Epidermal melanocyte (primary cell): ENCODE measurements around the gene CD48.
"Not testable (repeated sequence)": the region's sequence is repeated elsewhere in the genome, so short reads cannot be mapped to it uniquely, and the experiment has no call there.

Experiments used
- DNase-seq: peaks from one replicate; pipeline ENCODE4 v3.0.0; 2011; ENCODE audit warnings: low spot score; ENCODE audit not compliant: insufficient read length

Gene CD48

GRCh38 chr1:160653620-160654016 lies 58.0 kb downstream of the CD48 start:
- no peak for DNase-seq

GRCh38 chr1:160652924-160653619 lies 58.5 kb downstream of the CD48 start:
- no peak for DNase-seq

GRCh38 chr1:160652065-160652641 lies 59.5 kb downstream of the CD48 start:
- DNase-seq, result not testable (repeated sequence)

GRCh38 chr1:160651433-160652064 lies 60.1 kb downstream of the CD48 start:
- no peak for DNase-seq

GRCh38 chr1:160647329-160647720 lies 64.3 kb downstream of the CD48 start:
- no peak for DNase-seq

GRCh38 chr1:160646711-160647328 lies 64.8 kb downstream of the CD48 start, which contains the start of gene SLAMF1:
Gene SLAMF1, minus strand, starts transcription at chr1:160647044. Its CDS starts 99 bp downstream, at chr1:160646945.
- DNase-seq, result no peak

- no peak for DNase-seq
Observed at GRCh38 chr1:160646180-160646579, 65.4 kb downstream of the CD48 start.

GRCh38 chr1:160645386-160646130 lies 66.1 kb downstream of the CD48 start:
- no peak for DNase-seq

GRCh38 chr1:160644399-160644798 lies 67.2 kb downstream of the CD48 start:
- no peak for DNase-seq

- no peak for DNase-seq
Observed at GRCh38 chr1:160643138-160643537, 68.5 kb downstream of the CD48 start.

- no peak for DNase-seq
Observed at GRCh38 chr1:160642281-160642644, 69.4 kb downstream of the CD48 start.

- no peak for DNase-seq
Observed at GRCh38 chr1:160641323-160642280, 70.0 kb downstream of the CD48 start.

- no peak for DNase-seq
Observed at GRCh38 chr1:160640359-160641123, 71.1 kb downstream of the CD48 start.

GRCh38 chr1:160639652-160640051 lies 72.0 kb downstream of the CD48 start:
- no peak for DNase-seq

GRCh38 chr1:160638926-160639325 lies 72.7 kb downstream of the CD48 start:
- no peak for DNase-seq

GRCh38 chr1:160638540-160638857 lies 73.1 kb downstream of the CD48 start:
- no peak for DNase-seq

- DNase-seq, result no peak
Observed at GRCh38 chr1:160637821-160638539, 73.6 kb downstream of the CD48 start.

- no peak for DNase-seq
Observed at GRCh38 chr1:160637065-160637464, 74.6 kb downstream of the CD48 start.

GRCh38 chr1:160636547-160636946 lies 75.1 kb downstream of the CD48 start:
- DNase-seq, result no peak
